CD14-positive monocyte (primary cell): Measurements from ENCODE around the gene KRTAP10-6. TPM values are rescaled to one million over a fixed set of nuclear protein-coding genes. Genes with fewer than 3 reads are reported as not detected.

Experiments
- DNase-seq, 3 donors: peaks; one replicate each; pipeline ENCODE4 v3.0.0-alpha.2; 2011 to 2022
- H2AFZ ChIP-seq: 2 replicates; pipeline ENCODE4 v1.6.0; 2012; ENCODE audit warnings: mild to moderate bottlenecking, low read depth, low read length, inconsistent platforms; ENCODE audit not compliant: insufficient read depth, poor library complexity, severe bottlenecking
- H3K27ac ChIP-seq, 2 donors: 1 replicate in 1 of 2; 2 replicates in 1 of 2; pipeline ENCODE4 v1.5.1; 2012 to 2013; ENCODE audit warnings: low read length in 2 of 2, control low read depth in 1 of 2, inconsistent platforms in 1 of 2, low read depth in 1 of 2, mild to moderate bottlenecking in 1 of 2
- H3K27me3 ChIP-seq, 2 donors: one replicate each; pipeline versions ENCODE4 v1.6.0 to v1.6.1; 2011 to 2013; ENCODE audit warnings: low read length in 2 of 2; ENCODE audit not compliant: control insufficient read depth in 2 of 2, insufficient read depth in 2 of 2
- H3K36me3 ChIP-seq, 2 donors: replicated peaks in 1 of 2; 1 replicate in 1 of 2; 2 replicates in 1 of 2; pipeline versions ENCODE4 v1.5.1 to v1.6.1; 2012 to 2013; ENCODE audit warnings: low read length in 2 of 2, control low read depth in 1 of 2, inconsistent platforms in 1 of 2, mild to moderate bottlenecking in 1 of 2; ENCODE audit not compliant: insufficient read depth in 2 of 2, control insufficient read depth in 1 of 2
- H3K4me1 ChIP-seq, 2 donors: 1 replicate in 1 of 2; 2 replicates in 1 of 2; pipeline versions ENCODE4 v1.5.1 to v1.6.1; 2012 to 2013; ENCODE audit warnings: low read length in 2 of 2, control low read depth in 1 of 2, inconsistent platforms in 1 of 2, mild to moderate bottlenecking in 1 of 2, moderate library complexity in 1 of 2; ENCODE audit not compliant: insufficient read depth in 2 of 2, control insufficient read depth in 1 of 2
- H3K4me2 ChIP-seq: replicated peaks from 2 replicates; pipeline ENCODE3; 2012; ENCODE audit warnings: low read length, moderate library complexity, mild to moderate bottlenecking; ENCODE audit not compliant: poor library complexity, severe bottlenecking; ENCODE audit errors: extremely low read depth
- H3K4me3 ChIP-seq, 3 experiments: fragments of 200-600 bp in 1 of 3; sonication (generic) in 1 of 3; replicated peaks in 1 of 3; 1 replicate in 2 of 3; 2 replicates in 1 of 3; pipeline ENCODE4 v1.5.1; 2011 to 2013; ENCODE audit warnings: low read length in 3 of 3, mild to moderate bottlenecking in 3 of 3, control low read depth in 2 of 3, low read depth in 2 of 3, inconsistent platforms in 1 of 3, moderate library complexity in 1 of 3
- H3K79me2 ChIP-seq: 2 replicates; pipeline ENCODE4 v1.6.0; 2012; ENCODE audit warnings: mild to moderate bottlenecking, control low read depth, inconsistent platforms, low read length, moderate library complexity; ENCODE audit not compliant: insufficient read depth
- H3K9ac ChIP-seq: 2 replicates; pipeline ENCODE4 v1.6.0; 2017; ENCODE audit warnings: low read length, mild to moderate bottlenecking; ENCODE audit not compliant: insufficient read depth, poor library complexity, severe bottlenecking
- H3K9me3 ChIP-seq, 2 donors: replicated peaks in 1 of 2; 1 replicate in 1 of 2; 2 replicates in 1 of 2; pipeline versions ENCODE4 v1.5.1 to v1.6.1; 2012 to 2013; ENCODE audit warnings: low read length in 2 of 2, control low read depth in 1 of 2; ENCODE audit not compliant: control insufficient read depth in 1 of 2, insufficient read depth in 1 of 2
- H4K20me1 ChIP-seq: 2 replicates; pipeline ENCODE4 v1.6.0; 2012; ENCODE audit warnings: mild to moderate bottlenecking, low read length, control low read depth, moderate library complexity; ENCODE audit not compliant: insufficient read depth
- H3K27ac Mint-ChIP-seq, 7 donors: one replicate each; pipeline ENCODE4 v1.8.0; 2020; ENCODE audit warnings: mild to moderate bottlenecking in 7 of 7, mixed read lengths in 7 of 7, moderate library complexity in 6 of 7, inconsistent platforms in 2 of 7
- H3K27me3 Mint-ChIP-seq, 3 donors: one replicate each; pipeline ENCODE4 v1.8.0; 2021 to 2022; ENCODE audit warnings: low read depth in 3 of 3, mild to moderate bottlenecking in 3 of 3, mixed read lengths in 3 of 3, moderate library complexity in 3 of 3, inconsistent platforms in 1 of 3
- H3K36me3 Mint-ChIP-seq, 2 donors: one replicate each; pipeline ENCODE4 v1.8.0; 2020; ENCODE audit warnings: mixed read lengths in 2 of 2, inconsistent platforms in 1 of 2, mild to moderate bottlenecking in 1 of 2
- H3K4me1 Mint-ChIP-seq: one replicate; pipeline ENCODE4 v1.8.0; 2020; ENCODE audit warnings: mild to moderate bottlenecking, mixed read lengths
- H3K4me3 Mint-ChIP-seq, 2 donors: one replicate each; pipeline ENCODE4 v1.8.0; 2020; ENCODE audit warnings: mild to moderate bottlenecking in 2 of 2, mixed read lengths in 2 of 2, moderate library complexity in 1 of 2
- H3K9me3 Mint-ChIP-seq, 7 donors: one replicate each; pipeline ENCODE4 v1.8.0; 2020 to 2022; ENCODE audit warnings: mixed read lengths in 7 of 7, mild to moderate bottlenecking in 6 of 7, moderate library complexity in 6 of 7, inconsistent platforms in 2 of 7
- CTCF ChIP-seq: fragments of 200-600 bp; IDR thresholded peaks from one replicate; pipeline ENCODE4 v1.8.0; 2022; ENCODE audit warnings: antibody characterized with exemption, mild to moderate bottlenecking
- WGBS: methylation state at CpG from one replicate; pipeline ENCODE4 v1.1.5; 2013; ENCODE audit warnings: missing lambda C conversion rate; ENCODE audit not compliant: insufficient coverage; 5-methylcytosine and 5-hydroxymethylcytosine counted together
- intact Hi-C, 2 donors: fragments of 100-400 bp; cut with micrococcal nuclease; formaldehyde crosslinking; loops; one replicate each; pipeline versions ENCODE4 v1.15.0 to v1.15.1; 2023
- polyA plus RNA-seq, 3 donors: library from polyadenylated mRNA; depleted of rRNA in 1 of 3; unstranded in 2 of 3; stranded (reverse) in 1 of 3; fragments of 300-500 nt in 2 of 3; fragments of >200 nt in 1 of 3; fragmentation: Illumina TruSeq in 2 of 3; gene quantifications; 1 replicate in 2 of 3; 2 replicates in 1 of 3; pipeline ENCODE4 v1.2.3, GENCODE V29; 2012 to 2021

KRTAP10-6 gene
- polyA plus RNA-seq, 3 donors = not detected

- H3K4me1 Mint-ChIP-seq = no peaks in the 10 kb centered on the region
- Histone ChIP-seq H3K4me1 (no peaks in the 10 kb centered on the region), H3K9me3 (peaks cover 11 to 44% of the 10 kb centered on the region in 2 donors), H2AFZ (no peak overlapping the region), H3K36me3 (no peaks in the 10 kb centered on the region), H4K20me1 (no peaks in the 10 kb centered on the region), H3K79me2 (no peaks in the 10 kb centered on the region), H3K4me2 (no peak overlapping the region), H3K9ac (no peak overlapping the region), H3K4me3 (no peak overlapping the region), H3K27me3 (peaks cover 0 to 3% of the 10 kb centered on the region in 2 donors), H3K27ac (no peak overlapping the region)
- TF ChIP-seq CTCF = no peak
- H3K27me3 Mint-ChIP-seq = peaks cover 10 to 39% (median 18%) of the 10 kb centered on the region in 3 donors
- WGBS = 98% methylated on average over 11 of the region's 17 CpGs
- no peaks in the 10 kb centered on the region for H3K36me3 Mint-ChIP-seq
- peaks cover 21 to 64% (median 50%) of the 10 kb centered on the region in 7 donors for H3K9me3 Mint-ChIP-seq
- H3K27ac Mint-ChIP-seq = no peak overlapping the region
- H3K4me3 Mint-ChIP-seq = no peak overlapping the region
- intact Hi-C loops = no loop called here
- DNase-seq = no peak
Observed at GRCh38 chr21:44578371-44579055, 13.8 kb downstream of the KRTAP10-6 start.

- Mint-ChIP-seq H3K4me3 (no peak overlapping the region), H3K9me3 (peaks cover 19 to 59% (median 41%) of the 10 kb centered on the region in 7 donors), H3K4me1 (no peaks in the 10 kb centered on the region), H3K36me3 (no peaks in the 10 kb centered on the region), H3K27ac (no peak overlapping the region), H3K27me3 (peaks cover 7 to 26% (median 19%) of the 10 kb centered on the region in 3 donors)
- Histone ChIP-seq H3K4me2 (no peak overlapping the region), H3K4me1 (no peaks in the 10 kb centered on the region), H3K9me3 (peaks cover 5 to 50% of the 10 kb centered on the region in 2 donors), H3K27ac (no peak overlapping the region), H4K20me1 (no peaks in the 10 kb centered on the region), H3K27me3 (no peaks in the 10 kb centered on the region), H3K4me3 (no peak overlapping the region), H3K36me3 (no peaks in the 10 kb centered on the region), H3K9ac (no peak overlapping the region), H3K79me2 (no peaks in the 10 kb centered on the region), H2AFZ (no peak overlapping the region)
- DNase-seq = no peak
- intact Hi-C loops = no loop called here
- WGBS = 77% methylated on average over 5 of the region's 10 CpGs
- TF ChIP-seq CTCF = no peak
Observed at GRCh38 chr21:44576025-44576420, 16.3 kb downstream of the KRTAP10-6 start.
